BLaER1 (cell line): ENCODE results near the gene SLC22A4.

Experiments used
- H3K27ac ChIP-seq: shearing (Covaris generic); formaldehyde crosslinking; 2 replicates; pipeline ENCODE4 v1.8.1; 2022
- H3K27me3 ChIP-seq: shearing (Covaris generic); formaldehyde crosslinking; 2 replicates; pipeline ENCODE4 v1.8.1; 2022
- H3K36me3 ChIP-seq: shearing (Covaris generic); formaldehyde crosslinking; 2 replicates; pipeline ENCODE4 v1.8.1; 2022
- H3K4me1 ChIP-seq: shearing (Covaris generic); formaldehyde crosslinking; 2 replicates; pipeline ENCODE4 v1.8.1; 2022
- H3K4me2 ChIP-seq: shearing (Covaris generic); formaldehyde crosslinking; 2 replicates; pipeline ENCODE4 v1.8.1; 2022
- H3K4me3 ChIP-seq: shearing (Covaris generic); formaldehyde crosslinking; 2 replicates; pipeline ENCODE4 v1.8.1; 2022
- H3K9ac ChIP-seq: shearing (Covaris generic); formaldehyde crosslinking; 2 replicates; pipeline ENCODE4 v1.8.1; 2022
- H3K9me3 ChIP-seq: shearing (Covaris generic); formaldehyde crosslinking; 2 replicates; pipeline ENCODE4 v1.8.1; 2022
- H4K20me1 ChIP-seq: shearing (Covaris generic); formaldehyde crosslinking; 2 replicates; pipeline ENCODE4 v1.8.1; 2022
- Cebpa-rat ChIP-seq: shearing (Covaris generic); IDR thresholded peaks from 2 replicates; pipeline ENCODE4 v1.8.1; 2022

The SLC22A4 gene

DNA sequence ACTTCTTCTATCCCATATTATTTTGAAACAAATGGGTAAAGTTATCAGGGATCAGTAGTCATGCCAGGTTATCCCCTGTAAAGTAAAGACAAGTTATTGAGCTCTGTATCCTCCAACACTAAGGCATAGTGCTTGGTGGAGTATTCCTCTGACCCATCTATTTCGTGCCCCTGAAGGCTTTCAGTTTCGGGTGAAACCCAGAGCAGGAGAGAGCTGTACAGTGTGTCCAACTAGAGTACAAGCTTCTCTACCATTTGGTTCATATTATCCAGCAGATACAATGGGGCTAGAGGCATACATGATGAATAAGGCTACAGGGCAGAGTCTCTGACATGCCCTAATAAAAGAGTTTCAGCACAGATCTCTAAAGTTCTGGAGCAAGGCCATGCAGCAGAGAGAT lies 3.2 kb upstream of the SLC22A4 start:
- Histone ChIP-seq H3K9ac (no peak overlapping the region), H3K9me3 (no peaks in the 10 kb centered on the region), H4K20me1 (no peaks in the 10 kb centered on the region; the same call in 1 of the 2 replicates), H3K4me1 (peaks cover 31% of the 10 kb centered on the region), H3K27ac (no peak overlapping the region), H3K27me3 (peaks cover 19% of the 10 kb centered on the region), H3K36me3 (no peaks in the 10 kb centered on the region), H3K4me2 (no peak overlapping the region), H3K4me3 (no peak overlapping the region)
- TF ChIP-seq Cebpa-rat: no peak

- peaks cover 35% of the 10 kb centered on the region for H3K4me1 ChIP-seq
These were observed 865 bp upstream of the SLC22A4 start for GRCh38 chr5:132293066-132293991.

DNA sequence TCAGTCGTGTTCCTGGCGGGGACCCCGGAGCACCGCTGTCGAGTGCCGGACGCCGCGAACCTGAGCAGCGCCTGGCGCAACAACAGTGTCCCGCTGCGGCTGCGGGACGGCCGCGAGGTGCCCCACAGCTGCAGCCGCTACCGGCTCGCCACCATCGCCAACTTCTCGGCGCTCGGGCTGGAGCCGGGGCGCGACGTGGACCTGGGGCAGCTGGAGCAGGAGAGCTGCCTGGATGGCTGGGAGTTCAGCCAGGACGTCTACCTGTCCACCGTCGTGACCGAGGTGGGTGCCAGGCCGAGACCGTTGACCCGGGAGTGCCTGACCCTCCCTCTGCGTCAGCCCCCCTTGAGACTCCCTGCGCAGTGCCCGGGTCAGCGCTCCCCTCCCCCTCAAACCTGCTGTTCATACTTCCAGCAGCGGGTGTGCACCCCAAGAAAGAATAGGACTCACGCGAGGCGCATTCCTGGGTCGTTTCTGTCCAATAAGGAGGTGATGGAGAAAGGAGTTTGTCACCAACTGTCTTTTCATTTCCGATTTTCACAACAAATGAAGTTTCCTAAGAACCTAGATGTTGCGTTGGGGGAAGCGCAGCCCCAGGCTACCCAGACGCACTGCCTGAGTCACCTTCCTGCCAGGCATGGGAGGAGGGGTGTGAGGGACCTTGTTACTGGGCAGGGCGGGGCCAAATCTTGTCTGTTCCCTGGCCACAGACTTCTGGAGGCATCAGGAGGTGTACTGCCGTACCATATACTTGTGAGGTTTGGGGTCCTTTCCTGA lies 722 bp downstream of the SLC22A4 start:
- Histone ChIP-seq H3K27ac (no peak overlapping the region), H3K36me3 (no peaks in the 10 kb centered on the region), H3K4me3 (peak overlapping the region; percentile 77), H3K27me3 (peaks cover 19% of the 10 kb centered on the region), H4K20me1 (no peaks in the 10 kb centered on the region; the same call in 1 of the 2 replicates), H3K4me1 (peaks cover 35% of the 10 kb centered on the region), H3K9ac (peak overlapping the region; percentile 84), H3K9me3 (no peaks in the 10 kb centered on the region), H3K4me2 (peak overlapping the region; percentile 100)
- no peak for TF ChIP-seq Cebpa-rat

More at GRCh38 chr5:132293066-132293991, 865 bp upstream of the SLC22A4 start:
- peak overlapping the region; percentile 100 for H3K4me2 ChIP-seq
- peak overlapping the region; percentile 77 for H3K4me3 ChIP-seq
- TF ChIP-seq Cebpa-rat: no peak
- peaks cover 19% of the 10 kb centered on the region for H3K27me3 ChIP-seq
- H3K36me3 ChIP-seq: no peaks in the 10 kb centered on the region
- H3K9me3 ChIP-seq: no peaks in the 10 kb centered on the region
- no peaks in the 10 kb centered on the region; the same call in 1 of the 2 replicates for H4K20me1 ChIP-seq
- peak overlapping the region; percentile 89 for H3K27ac ChIP-seq
- peak overlapping the region; percentile 84 for H3K9ac ChIP-seq

- Histone ChIP-seq H3K27ac (no peak overlapping the region), H3K4me3 (peak overlapping the region; percentile 77), H3K9ac (no peak overlapping the region), H4K20me1 (no peaks in the 10 kb centered on the region; the same call in 1 of the 2 replicates), H3K9me3 (no peaks in the 10 kb centered on the region), H3K4me2 (peak overlapping the region; percentile 100), H3K36me3 (no peaks in the 10 kb centered on the region), H3K4me1 (peaks cover 35% of the 10 kb centered on the region), H3K27me3 (peaks cover 19% of the 10 kb centered on the region)
- TF ChIP-seq Cebpa-rat: no peak
These were observed 1.6 kb downstream of the SLC22A4 start for GRCh38 chr5:132295505-132296411.

DNA sequence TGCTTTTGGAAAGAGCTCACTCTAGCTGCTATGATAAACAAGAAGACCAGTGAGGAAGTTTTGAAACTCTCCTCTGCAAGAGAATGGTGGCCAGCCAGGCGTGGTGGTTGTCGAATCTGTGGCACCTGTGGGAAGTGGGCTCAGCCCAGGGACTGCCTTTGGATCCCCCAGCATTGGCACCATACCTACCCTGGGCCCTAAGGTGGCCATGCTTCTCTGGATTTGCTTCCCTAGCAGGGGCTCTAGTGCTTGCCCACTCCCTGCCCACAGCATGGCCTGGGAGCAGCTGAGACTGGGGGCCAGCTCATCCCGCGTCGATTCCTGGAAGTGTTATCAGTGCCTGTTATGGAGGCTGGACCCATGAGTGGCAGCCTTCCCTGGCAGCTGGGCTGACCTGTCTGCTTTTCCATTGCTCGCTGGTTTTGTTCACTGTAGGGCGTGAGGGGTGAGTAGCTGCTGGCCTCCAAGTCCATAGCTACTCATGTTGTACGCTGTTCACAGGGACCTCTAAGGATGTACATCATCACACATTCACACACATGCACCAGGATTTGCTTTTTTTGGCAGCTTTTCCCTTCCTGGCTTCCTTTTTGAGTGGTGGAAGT lies 2.3 kb downstream of the SLC22A4 start:
- no peak overlapping the region for H3K9ac ChIP-seq
- H3K27me3 ChIP-seq: peaks cover 19% of the 10 kb centered on the region
- H3K9me3 ChIP-seq: no peaks in the 10 kb centered on the region
- no peak overlapping the region for H3K4me3 ChIP-seq
- no peaks in the 10 kb centered on the region for H3K36me3 ChIP-seq
- no peak for TF ChIP-seq Cebpa-rat
- no peak overlapping the region for H3K4me2 ChIP-seq
- H3K27ac ChIP-seq: no peak overlapping the region
- H3K4me1 ChIP-seq: peaks cover 35% of the 10 kb centered on the region
- no peaks in the 10 kb centered on the region; the same call in 1 of the 2 replicates for H4K20me1 ChIP-seq

DNA sequence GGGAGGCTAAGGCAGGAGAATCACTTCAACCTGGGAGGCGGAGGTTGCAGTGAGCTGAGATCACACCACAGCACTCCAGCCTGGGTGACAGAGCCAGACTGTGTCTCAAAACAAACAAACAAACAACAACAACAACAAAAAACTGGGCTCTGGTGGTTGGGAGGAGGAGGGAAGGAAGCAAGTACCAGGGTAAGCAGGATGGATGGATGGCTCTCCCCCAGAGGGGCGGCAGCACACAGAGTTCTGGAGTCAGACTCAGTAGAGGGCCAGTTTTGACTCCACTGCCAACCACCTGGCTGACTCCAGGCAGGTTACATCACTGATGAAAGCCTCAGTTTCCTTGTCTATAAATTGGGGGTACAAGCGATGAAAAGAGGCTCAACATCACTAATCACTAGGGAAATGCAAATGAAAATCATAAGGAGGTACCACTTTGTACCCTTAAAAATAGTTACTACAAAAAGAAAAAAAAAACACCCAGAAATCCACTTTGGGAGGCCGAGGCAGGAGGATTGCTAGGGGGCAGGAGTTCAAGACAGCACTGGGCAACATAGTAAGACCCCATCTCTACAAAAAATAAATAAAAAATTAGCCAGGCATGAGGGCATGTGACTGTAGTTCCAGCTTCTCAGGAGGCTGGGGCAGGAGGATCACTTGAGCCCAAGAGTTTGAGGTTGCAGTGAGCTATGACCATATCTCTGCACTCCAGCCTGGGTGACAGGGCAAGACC lies 3.2 kb downstream of the SLC22A4 start:
- peaks cover 33% of the 10 kb centered on the region for H3K4me1 ChIP-seq
- no peak overlapping the region for H3K4me3 ChIP-seq
- H3K27me3 ChIP-seq: peaks cover 19% of the 10 kb centered on the region
- no peak overlapping the region for H3K4me2 ChIP-seq
- TF ChIP-seq Cebpa-rat: no peak
- no peaks in the 10 kb centered on the region for H3K36me3 ChIP-seq
- H3K9me3 ChIP-seq: no peaks in the 10 kb centered on the region
- H4K20me1 ChIP-seq: no peaks in the 10 kb centered on the region; the same call in 1 of the 2 replicates
- no peak overlapping the region for H3K27ac ChIP-seq
- no peak overlapping the region for H3K9ac ChIP-seq

DNA sequence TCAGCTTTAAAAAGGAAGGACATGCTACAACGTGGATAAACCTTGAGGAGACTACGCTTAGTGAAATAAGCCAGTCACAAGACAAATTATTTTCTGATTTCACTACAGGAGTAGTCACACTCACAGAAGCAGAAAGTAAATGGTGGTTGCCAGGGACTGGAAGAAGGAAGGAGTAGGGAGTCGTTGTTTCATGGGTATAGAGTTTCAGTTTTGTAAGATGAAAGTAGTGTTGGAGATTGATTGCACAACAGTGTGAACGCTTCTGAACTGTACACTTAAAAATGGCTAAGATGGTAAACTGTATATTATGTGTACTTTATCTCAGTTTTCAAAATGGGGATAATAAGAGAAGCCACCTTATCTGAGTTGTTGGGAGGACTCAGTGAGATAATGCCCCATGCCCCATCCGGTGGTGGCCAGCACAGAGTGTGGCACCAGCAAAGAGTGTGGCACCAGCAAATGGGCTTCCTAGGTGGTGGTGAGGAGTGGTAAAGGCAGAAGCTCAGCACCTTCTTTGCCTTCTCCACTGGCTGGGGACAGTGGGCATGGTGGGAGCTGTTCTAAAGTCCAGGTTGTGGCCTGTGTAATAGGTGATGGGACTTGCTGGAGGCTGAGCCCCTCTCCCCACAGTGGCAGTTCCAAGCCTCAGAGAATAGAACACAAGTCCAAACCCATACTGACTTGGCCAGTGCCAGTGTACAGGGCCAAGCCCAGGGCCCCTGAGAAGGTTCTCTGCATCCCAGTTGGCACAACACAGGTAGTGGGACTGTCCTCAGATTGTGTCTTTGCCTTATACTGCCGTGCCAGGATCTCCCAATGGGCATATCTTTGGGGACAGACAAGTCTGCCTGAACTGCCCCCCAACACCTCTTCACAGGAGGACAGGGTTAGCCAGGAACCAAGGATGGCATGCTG lies 4.4 kb downstream of the SLC22A4 start:
- Histone ChIP-seq H4K20me1 (no peaks in the 10 kb centered on the region; the same call in 1 of the 2 replicates), H3K36me3 (no peaks in the 10 kb centered on the region), H3K27me3 (peaks cover 19% of the 10 kb centered on the region), H3K4me1 (peaks cover 22% of the 10 kb centered on the region), H3K4me2 (no peak overlapping the region), H3K27ac (no peak overlapping the region), H3K9ac (no peak overlapping the region), H3K9me3 (no peaks in the 10 kb centered on the region), H3K4me3 (no peak overlapping the region)
- TF ChIP-seq Cebpa-rat: 0 out of 2 replicates have a peak, but pooled peaks have one; percentile 23
